ENCODE results near the gene DAAM1. TPM values are rescaled to one million over a fixed set of nuclear protein-coding genes. Genes with fewer than 3 reads are reported as not detected.

DAAM1 gene
- total RNA-seq, 8 experiments from 2014 or later, result 23.1 to 115 (median 75.3) TPM

DNA sequence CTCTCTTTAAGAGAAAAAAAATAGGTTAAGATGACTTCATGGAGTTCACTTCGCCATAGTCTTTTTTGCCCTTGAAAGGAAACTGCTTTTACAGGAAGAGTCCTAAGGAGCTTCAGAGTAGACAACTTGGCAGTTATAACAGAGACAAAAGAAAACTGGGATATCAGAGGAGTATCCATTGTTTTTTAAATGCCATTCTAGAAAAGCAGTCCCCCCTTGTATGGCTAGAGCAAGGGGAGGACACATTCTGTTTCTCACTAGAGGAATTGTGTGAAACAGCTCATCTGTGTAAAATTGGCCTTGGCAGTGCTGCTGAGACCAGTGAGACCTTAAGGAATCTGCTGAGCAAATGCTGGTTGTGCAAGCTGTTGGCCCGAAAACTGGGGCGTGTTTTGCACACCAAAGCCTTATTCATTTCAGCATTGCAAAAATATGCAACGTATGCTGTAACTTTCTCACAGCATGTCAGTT is 148.7 kb downstream of the DAAM1 start:
- 0 to 80% (median 24%) methylated on average over 1 to 4 of the region's 4 CpGs for WGBS, 10 experiments
- Histone ChIP-seq H3K4me1 (replicated peaks in 1 of 2) (peaks cover 77 to 83% of the 10 kb centered on the region in 2 donors), H3K27ac (peak overlapping the region; percentile 68 to 76), H3K4me3 (no peak overlapping the region)
- peak; percentile 9 to 76 (median 66) for ATAC-seq (replicated peaks in 6 of 8)
- in situ Hi-C loops (cut with MboI; ENCODE audit: low pct_unique_long_range_greater_than_20kb in 2 of 9, low sequenced_read_pairs in 9 of 9, unreplicated experiment in 9 of 9), result no loop called here

DNA sequence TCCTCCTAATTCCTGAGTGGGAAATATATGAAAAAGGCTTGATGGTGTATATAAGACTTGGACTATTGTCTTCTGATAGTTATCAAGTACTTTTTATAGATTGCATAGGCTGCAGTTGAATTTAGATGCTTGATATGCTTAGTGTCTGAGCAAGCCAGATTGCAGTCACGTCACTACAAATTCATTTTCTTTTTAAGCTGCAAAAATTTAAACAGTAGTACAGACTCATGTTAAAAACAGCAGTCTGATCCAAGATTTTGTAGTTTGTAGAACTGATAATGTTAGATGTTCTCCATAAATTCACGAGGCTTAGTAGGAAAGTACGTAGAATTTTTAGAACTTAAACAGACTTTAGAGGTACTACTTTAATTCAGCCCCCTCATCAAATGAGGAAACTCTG is 150.3 kb downstream of the DAAM1 start:
- WGBS, 10 experiments, result 81 to 100% (median 96%) methylated on average over 1 to 3 of the region's 3 CpGs; no CpG with 5 or more reads in 2 of the 10 experiments
- Histone ChIP-seq H3K4me3 (no peak overlapping the region), H3K4me1 (replicated peaks in 1 of 2) (peaks cover 82 to 85% of the 10 kb centered on the region in 2 donors), H3K27ac (peak overlapping the region; percentile 66 to 67)
- ATAC-seq (replicated peaks in 6 of 8), result no peak
- in situ Hi-C loops (cut with MboI; ENCODE audit: low pct_unique_long_range_greater_than_20kb in 2 of 9, low sequenced_read_pairs in 9 of 9, unreplicated experiment in 9 of 9), result no loop called here

DNA sequence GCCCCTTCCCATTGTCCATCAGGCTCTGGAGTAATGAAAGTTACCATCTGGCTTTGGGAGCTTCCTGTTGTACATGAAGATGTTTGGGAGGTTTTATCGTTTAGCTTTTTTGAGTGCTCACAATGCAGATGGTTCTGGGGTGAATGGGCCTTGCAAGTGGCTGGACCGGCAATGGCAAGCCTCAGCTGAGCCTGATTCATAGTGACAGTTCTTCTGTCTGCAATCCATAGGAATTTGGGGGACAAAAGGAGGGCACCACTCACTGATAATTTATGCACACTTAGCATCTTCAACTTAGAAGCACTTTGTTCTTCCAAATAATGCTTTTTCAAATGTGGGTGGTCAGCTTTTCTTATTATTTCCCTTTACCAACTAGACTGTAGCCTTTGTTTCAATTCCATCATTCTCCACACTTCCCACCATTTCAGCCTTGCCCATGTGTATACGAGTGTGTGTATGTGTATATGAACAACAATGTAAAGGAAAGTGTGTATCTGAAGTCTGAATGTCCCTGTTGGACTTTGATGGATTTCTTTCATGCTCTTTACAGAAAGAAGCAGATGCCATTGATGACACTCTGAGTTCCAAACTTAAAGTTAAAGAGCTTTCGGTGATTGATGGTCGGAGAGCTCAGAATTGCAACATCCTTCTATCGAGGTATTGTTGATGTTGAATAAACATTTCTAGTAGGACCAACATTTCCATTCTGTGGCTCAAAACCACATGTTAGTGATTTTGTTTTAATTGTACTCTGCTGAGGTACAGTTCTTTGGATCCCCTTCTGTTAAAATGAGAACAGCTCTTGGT is 151.3 kb downstream of the DAAM1 start:
- ATAC-seq (replicated peaks in 6 of 8), result peak in 5 of 8 experiments; percentile 62 to 79 (median 76)
- Histone ChIP-seq H3K4me3 (no peak overlapping the region), H3K27ac (peak overlapping the region; percentile 68 to 74), H3K4me1 (replicated peaks in 1 of 2) (peaks cover 83 to 86% of the 10 kb centered on the region in 2 donors)
- in situ Hi-C loops (cut with MboI; ENCODE audit: low pct_unique_long_range_greater_than_20kb in 2 of 9, low sequenced_read_pairs in 9 of 9, unreplicated experiment in 9 of 9), result no loop called here
- WGBS, 10 experiments, result 8 to 98% (median 56%) methylated on average over 1 to 6 of the region's 6 CpGs; no CpG with 5 or more reads in 1 of the 10 experiments

DNA sequence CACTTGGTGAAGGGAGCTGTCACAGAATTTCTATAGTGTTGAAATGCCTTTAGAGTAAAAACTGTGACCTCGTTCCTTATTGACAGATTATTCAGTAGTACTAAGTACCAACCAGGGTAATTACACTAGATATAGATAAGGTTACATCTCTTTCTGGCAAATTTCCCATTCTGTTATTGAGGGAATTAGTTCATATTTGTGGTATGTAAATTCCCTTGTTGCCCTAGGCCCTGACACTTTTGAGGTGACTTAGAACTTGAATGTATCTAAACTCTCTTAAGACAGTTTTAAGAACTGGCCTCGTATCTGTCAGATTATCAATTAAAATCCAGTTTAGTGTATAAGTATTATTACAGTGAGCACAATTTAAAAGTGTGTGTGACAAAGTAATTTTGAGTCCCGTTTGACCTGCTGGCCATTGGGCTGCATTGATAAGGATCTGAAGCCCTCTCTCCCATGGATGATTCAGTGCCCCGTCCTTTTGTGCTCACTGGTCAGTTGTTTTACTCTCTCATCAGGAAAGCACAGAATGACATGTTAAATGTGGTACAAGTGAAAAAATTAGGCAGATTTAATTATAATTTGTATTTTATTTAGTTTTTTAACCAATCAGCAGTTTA is 153.5 kb downstream of the DAAM1 start:
- no peak for ATAC-seq (replicated peaks in 6 of 8)
- WGBS, 10 experiments, result 54 to 100% (median 82%) methylated on average over 1 to 4 of the region's 4 CpGs
- peaks cover 80% of the 10 kb centered on the region in 2 donors for H3K4me1 ChIP-seq (replicated peaks in 1 of 2)
- no peak overlapping the region for H3K4me3 ChIP-seq
- in situ Hi-C loops (cut with MboI; ENCODE audit: low pct_unique_long_range_greater_than_20kb in 2 of 9, low sequenced_read_pairs in 9 of 9, unreplicated experiment in 9 of 9), result no loop called here
- no peak overlapping the region for H3K27ac ChIP-seq

DNA sequence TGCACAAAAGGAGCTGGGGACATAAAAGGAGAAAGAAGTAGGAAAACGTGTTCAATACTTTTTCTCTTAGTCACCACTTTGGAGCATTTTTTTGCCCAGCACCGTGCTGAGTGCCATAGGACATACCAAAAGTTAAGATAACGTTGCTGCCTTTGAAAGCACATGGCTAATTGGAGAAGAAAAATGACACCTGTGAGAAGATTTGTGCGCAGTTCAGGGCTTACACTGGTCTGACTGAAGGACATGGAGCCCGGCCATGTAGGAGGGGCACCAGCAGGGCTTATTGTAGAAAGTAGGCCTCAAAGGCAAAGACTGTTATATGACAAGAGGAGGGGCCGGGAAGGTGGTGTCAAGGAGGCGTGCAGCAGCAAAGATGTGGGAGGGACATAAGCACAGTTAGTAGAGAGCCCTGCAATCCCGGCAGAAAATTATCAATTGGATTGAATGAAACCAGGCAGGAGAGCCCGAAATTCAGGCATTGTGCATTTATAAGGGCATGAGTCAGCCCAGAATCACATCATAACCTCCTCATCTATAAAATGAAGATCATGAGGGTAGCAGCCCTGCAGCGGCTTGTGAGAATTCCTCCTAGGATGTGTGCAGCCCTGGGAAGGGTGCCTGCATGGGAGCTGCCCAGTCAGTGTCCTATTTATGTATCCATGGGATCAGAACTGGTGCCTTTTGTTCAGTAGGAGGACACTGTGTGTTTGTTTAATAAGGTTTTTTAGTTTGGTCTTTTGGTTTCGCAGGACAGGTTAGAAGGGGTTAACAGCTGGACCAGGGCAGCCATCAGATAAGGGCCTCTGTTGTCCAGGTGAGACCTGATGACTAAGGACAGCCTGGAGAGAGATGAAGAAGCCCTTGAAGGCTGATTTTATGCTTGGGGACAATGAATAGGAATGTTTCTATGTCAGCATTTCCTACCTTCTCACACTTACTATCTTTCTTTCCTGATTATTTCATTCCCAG is 154.3 kb downstream of the DAAM1 start:
- 17 to 94% (median 72%) methylated on average over 1 to 9 of the region's 11 CpGs; no CpG with 5 or more reads in 2 of the 10 experiments for WGBS, 10 experiments
- peak in 5 of 8 experiments; percentile 11 to 18 (median 11) for ATAC-seq (replicated peaks in 6 of 8)
- Histone ChIP-seq H3K27ac (peak overlapping the region in 1 of 2 donors; percentile 6), H3K4me1 (replicated peaks in 1 of 2) (peaks cover 72 to 75% of the 10 kb centered on the region in 2 donors), H3K4me3 (no peak overlapping the region)
- in situ Hi-C loops (cut with MboI; ENCODE audit: low pct_unique_long_range_greater_than_20kb in 2 of 9, low sequenced_read_pairs in 9 of 9, unreplicated experiment in 9 of 9), result no loop called here

DNA sequence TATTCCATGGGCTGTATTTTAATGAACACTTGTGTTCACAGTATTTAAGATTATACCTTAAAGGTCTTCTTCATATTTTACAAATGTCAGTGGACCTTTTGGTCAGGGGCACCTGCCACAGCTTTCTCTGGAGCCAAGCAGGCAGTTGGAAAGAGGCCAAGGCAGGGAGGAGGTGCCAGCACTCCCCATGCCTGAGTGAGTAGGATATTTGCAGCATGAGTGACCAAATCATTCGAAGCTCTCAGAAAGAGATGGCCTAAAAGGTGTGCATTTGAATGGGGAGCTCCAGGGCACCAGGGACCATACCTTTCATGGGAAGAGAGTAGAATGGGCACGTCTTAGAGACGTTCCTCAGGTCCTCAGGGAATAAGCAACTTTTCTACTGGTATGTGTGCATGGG is 155.1 kb downstream of the DAAM1 start:
- Histone ChIP-seq H3K27ac (no peak overlapping the region), H3K4me3 (no peak overlapping the region), H3K4me1 (replicated peaks in 1 of 2) (peaks cover 64 to 67% of the 10 kb centered on the region in 2 donors)
- in situ Hi-C loops (cut with MboI; ENCODE audit: low pct_unique_long_range_greater_than_20kb in 2 of 9, low sequenced_read_pairs in 9 of 9, unreplicated experiment in 9 of 9), result no loop called here
- no peak for ATAC-seq (replicated peaks in 6 of 8)
- WGBS, 10 experiments, result 0 to 100% (median 14%) methylated on average over 1 of the region's 3 CpGs; no CpG with 5 or more reads in 7 of the 10 experiments

DNA sequence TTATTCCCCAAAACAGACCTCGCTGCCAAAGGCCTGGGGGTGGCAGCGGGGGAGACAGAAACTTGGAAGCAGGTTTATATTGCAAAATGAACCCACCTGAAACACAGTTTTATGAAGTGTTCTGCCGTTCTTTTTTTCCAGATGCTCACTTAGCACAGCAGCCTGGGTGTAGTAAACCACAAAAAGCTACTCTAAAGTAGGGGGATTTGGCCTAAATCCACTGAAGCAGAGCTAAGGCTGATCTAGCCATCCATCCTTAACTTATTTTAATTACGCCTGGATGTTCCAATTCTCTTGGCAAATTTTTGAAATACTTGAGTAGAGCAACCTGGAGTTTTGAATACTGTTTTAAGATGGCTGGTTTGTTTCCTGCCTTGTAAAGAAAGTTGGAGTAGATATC is 155.5 kb downstream of the DAAM1 start:
- peak overlapping the region; percentile 57 to 59 for H3K27ac ChIP-seq
- H3K4me1 ChIP-seq (replicated peaks in 1 of 2), result peaks cover 59 to 63% of the 10 kb centered on the region in 2 donors
- in situ Hi-C loops (cut with MboI; ENCODE audit: low pct_unique_long_range_greater_than_20kb in 2 of 9, low sequenced_read_pairs in 9 of 9, unreplicated experiment in 9 of 9), result no loop called here
- H3K4me3 ChIP-seq, result no peak overlapping the region
- ATAC-seq (replicated peaks in 6 of 8), result no peak
- 20 to 100% (median 86%) methylated on average over 1 to 3 of the region's 4 CpGs; no CpG with 5 or more reads in 1 of the 10 experiments for WGBS, 10 experiments

DNA sequence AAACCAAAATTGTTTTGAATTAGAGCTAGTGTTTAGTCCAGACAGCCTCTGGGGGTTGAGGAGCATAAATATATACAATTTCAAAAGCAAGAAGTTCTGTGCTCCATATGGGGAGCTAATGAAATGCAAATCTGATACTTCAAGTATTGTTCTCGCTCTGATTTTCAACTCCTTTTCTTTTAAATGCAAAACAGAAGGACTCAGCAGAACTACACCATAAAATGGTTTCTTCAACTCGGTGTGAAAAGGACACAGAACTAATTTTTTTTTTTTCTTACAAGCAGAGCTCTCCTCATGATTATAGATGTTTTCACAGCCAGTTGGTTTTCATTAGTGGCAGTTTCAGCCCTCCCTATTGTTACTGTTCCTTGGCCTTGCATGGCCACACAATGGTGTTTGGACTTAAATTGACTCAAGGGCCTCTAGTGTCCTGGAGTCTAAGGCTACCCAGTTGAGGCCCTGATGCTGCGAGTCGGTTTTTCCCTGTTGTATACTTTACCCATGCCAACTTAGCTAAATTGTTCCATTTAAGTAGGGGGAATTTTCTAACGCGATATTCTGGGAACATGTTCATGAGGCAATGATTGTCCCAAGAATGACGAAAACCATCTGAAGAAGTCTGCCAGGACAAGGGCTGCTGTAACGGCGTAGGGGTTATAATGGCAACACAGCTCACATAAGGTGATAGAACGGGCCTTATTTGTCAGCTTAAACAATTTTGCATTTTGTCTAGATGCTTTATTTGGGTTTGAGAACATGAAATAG is 156.4 kb downstream of the DAAM1 start:
- peak overlapping the region; percentile 57 to 59 for H3K27ac ChIP-seq
- H3K4me3 ChIP-seq, result no peak overlapping the region
- H3K4me1 ChIP-seq (replicated peaks in 1 of 2), result peaks cover 51 to 58% of the 10 kb centered on the region in 2 donors
- 11 to 70% (median 48%) methylated on average over 1 to 10 of the region's 10 CpGs for WGBS, 10 experiments
- in situ Hi-C loops (cut with MboI; ENCODE audit: low pct_unique_long_range_greater_than_20kb in 2 of 9, low sequenced_read_pairs in 9 of 9, unreplicated experiment in 9 of 9), result no loop called here
- peak in 6 of 8 experiments; percentile 69 to 86 (median 82) for ATAC-seq (replicated peaks in 6 of 8)

DNA sequence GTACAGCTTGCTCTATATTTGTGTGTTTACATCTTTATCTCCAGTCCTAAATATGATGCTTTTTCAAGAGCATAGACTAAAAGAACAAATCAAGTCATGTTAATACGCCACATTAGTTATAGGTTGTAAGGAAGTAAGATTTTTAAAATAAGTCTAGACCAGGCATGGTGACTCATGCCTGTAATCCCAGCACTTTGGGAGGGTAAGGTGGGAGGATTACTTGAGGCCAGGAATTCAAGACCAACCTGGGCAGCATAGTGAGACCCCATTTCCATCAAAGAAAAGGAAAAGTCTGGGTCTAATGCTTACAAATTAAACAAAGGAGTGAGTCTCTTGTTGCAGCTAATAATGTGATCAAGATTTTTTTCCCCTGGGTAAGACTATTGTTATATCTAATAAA is 157.9 kb downstream of the DAAM1 start:
- in situ Hi-C loops (cut with MboI; ENCODE audit: low pct_unique_long_range_greater_than_20kb in 2 of 9, low sequenced_read_pairs in 9 of 9, unreplicated experiment in 9 of 9), result no loop called here
- 83 to 100% (median 95%) methylated on average over 1 of the region's 1 CpG; no CpG with 5 or more reads in 4 of the 10 experiments for WGBS, 10 experiments
- ATAC-seq (replicated peaks in 6 of 8), result no peak
- no peak overlapping the region for H3K4me3 ChIP-seq
- H3K4me1 ChIP-seq (replicated peaks in 1 of 2), result peaks cover 39 to 45% of the 10 kb centered on the region in 2 donors
- H3K27ac ChIP-seq, result no peak overlapping the region

DNA sequence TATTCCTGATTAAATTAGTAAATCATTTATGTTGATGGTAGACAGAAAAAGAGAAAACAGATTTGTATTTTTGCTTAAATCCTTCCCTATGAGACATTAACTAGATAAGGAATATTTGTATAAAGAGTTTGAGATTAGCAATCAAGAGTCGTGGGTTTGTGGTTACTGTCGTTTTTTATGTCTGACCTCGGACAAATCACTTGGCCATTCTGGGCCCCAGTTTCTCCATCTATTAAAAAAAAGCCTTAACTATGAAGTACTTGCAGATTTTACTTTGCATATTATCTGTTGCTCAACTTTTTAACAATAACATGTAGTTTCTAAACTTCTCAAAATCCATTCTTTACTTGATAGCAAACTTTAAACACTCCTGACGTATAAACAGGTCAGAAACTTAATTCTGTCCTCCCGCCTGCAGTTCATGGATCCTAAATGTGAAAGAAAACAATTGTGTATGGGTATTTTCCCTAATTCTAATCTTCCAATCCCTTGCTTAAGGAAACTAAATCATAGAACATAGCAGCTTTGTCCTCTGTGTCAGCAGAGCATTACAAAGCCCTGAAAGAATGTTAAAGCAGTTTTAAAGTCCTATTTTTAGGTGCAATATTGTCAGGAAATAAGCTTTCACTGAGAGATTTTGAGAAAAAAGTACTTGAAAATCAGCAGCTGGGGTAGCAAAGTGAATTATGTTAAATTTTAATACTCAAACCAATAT is 158.5 kb downstream of the DAAM1 start:
- ATAC-seq (replicated peaks in 6 of 8), result no peak
- WGBS, 10 experiments, result 45 to 94% (median 80%) methylated on average over 2 to 5 of the region's 5 CpGs; no CpG with 5 or more reads in 1 of the 10 experiments
- Histone ChIP-seq H3K4me3 (no peak overlapping the region), H3K4me1 (replicated peaks in 1 of 2) (peaks cover 34 to 39% of the 10 kb centered on the region in 2 donors), H3K27ac (no peak overlapping the region)
- in situ Hi-C loops (cut with MboI; ENCODE audit: low pct_unique_long_range_greater_than_20kb in 2 of 9, low sequenced_read_pairs in 9 of 9, unreplicated experiment in 9 of 9), result no loop called here

DNA sequence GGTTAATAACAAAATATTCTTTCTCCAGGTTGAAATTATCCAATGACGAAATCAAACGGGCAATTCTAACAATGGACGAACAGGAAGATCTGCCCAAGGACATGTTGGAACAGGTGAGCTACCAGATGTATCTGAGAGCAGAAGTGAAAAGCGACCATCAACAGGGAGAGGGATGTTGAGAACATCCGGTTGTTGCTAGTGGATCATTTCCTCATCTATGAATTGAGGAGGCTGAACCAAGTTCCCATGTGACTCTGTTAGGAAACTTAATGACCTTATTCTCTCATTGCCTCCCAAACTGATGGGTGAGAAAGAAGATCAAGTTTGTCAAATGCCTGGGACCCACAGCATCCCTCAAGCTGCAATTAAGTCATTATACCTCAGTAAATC is 159.0 kb downstream of the DAAM1 start:
- no peak overlapping the region for H3K27ac ChIP-seq
- no peak overlapping the region for H3K4me3 ChIP-seq
- peaks cover 28 to 33% of the 10 kb centered on the region in 2 donors for H3K4me1 ChIP-seq (replicated peaks in 1 of 2)
- no peak for ATAC-seq (replicated peaks in 6 of 8)
- in situ Hi-C loops (cut with MboI; ENCODE audit: low pct_unique_long_range_greater_than_20kb in 2 of 9, low sequenced_read_pairs in 9 of 9, unreplicated experiment in 9 of 9), result no loop called here
- 88 to 100% (median 98%) methylated on average over 1 to 5 of the region's 5 CpGs for WGBS, 10 experiments
